Measurements from ENCODE around the gene GMPR.

- TF ChIP-seq, protein P1, sequence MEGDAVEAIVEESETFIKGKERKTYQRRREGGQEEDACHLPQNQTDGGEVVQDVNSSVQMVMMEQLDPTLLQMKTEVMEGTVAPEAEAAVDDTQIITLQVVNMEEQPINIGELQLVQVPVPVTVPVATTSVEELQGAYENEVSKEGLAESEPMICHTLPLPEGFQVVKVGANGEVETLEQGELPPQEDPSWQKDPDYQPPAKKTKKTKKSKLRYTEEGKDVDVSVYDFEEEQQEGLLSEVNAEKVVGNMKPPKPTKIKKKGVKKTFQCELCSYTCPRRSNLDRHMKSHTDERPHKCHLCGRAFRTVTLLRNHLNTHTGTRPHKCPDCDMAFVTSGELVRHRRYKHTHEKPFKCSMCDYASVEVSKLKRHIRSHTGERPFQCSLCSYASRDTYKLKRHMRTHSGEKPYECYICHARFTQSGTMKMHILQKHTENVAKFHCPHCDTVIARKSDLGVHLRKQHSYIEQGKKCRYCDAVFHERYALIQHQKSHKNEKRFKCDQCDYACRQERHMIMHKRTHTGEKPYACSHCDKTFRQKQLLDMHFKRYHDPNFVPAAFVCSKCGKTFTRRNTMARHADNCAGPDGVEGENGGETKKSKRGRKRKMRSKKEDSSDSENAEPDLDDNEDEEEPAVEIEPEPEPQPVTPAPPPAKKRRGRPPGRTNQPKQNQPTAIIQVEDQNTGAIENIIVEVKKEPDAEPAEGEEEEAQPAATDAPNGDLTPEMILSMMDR (optimal IDR thresholded peaks at IDR 0.05 in 1 of 3, IDR thresholded peaks at IDR 0.05 in 1 of 3, conservative IDR thresholded peaks at IDR 0.05 in 1 of 3; ENCODE audit: extremely low read depth in 1 of 3, insufficient read depth in 2 of 3, low read length in 3 of 3) = no peak
- TF ChIP-seq EZH2 (IDR thresholded peaks at IDR 0.05; ENCODE audit: low read length) = no peak
These were observed 31.9 kb downstream of the GMPR start for GRCh38 chr6:16270178-16270794.

All from keratinocyte (primary cell).